ENCODE data around the gene SAPCD2.

- TF ChIP-seq, protein P1, sequence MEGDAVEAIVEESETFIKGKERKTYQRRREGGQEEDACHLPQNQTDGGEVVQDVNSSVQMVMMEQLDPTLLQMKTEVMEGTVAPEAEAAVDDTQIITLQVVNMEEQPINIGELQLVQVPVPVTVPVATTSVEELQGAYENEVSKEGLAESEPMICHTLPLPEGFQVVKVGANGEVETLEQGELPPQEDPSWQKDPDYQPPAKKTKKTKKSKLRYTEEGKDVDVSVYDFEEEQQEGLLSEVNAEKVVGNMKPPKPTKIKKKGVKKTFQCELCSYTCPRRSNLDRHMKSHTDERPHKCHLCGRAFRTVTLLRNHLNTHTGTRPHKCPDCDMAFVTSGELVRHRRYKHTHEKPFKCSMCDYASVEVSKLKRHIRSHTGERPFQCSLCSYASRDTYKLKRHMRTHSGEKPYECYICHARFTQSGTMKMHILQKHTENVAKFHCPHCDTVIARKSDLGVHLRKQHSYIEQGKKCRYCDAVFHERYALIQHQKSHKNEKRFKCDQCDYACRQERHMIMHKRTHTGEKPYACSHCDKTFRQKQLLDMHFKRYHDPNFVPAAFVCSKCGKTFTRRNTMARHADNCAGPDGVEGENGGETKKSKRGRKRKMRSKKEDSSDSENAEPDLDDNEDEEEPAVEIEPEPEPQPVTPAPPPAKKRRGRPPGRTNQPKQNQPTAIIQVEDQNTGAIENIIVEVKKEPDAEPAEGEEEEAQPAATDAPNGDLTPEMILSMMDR (IDR thresholded peaks at IDR 0.05) = no peak
- TF ChIP-seq, protein P2, sequence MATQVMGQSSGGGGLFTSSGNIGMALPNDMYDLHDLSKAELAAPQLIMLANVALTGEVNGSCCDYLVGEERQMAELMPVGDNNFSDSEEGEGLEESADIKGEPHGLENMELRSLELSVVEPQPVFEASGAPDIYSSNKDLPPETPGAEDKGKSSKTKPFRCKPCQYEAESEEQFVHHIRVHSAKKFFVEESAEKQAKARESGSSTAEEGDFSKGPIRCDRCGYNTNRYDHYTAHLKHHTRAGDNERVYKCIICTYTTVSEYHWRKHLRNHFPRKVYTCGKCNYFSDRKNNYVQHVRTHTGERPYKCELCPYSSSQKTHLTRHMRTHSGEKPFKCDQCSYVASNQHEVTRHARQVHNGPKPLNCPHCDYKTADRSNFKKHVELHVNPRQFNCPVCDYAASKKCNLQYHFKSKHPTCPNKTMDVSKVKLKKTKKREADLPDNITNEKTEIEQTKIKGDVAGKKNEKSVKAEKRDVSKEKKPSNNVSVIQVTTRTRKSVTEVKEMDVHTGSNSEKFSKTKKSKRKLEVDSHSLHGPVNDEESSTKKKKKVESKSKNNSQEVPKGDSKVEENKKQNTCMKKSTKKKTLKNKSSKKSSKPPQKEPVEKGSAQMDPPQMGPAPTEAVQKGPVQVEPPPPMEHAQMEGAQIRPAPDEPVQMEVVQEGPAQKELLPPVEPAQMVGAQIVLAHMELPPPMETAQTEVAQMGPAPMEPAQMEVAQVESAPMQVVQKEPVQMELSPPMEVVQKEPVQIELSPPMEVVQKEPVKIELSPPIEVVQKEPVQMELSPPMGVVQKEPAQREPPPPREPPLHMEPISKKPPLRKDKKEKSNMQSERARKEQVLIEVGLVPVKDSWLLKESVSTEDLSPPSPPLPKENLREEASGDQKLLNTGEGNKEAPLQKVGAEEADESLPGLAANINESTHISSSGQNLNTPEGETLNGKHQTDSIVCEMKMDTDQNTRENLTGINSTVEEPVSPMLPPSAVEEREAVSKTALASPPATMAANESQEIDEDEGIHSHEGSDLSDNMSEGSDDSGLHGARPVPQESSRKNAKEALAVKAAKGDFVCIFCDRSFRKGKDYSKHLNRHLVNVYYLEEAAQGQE (IDR thresholded peaks at IDR 0.05; ENCODE audit: insufficient read depth in 1 of 2, low read depth in 2 of 2, low read length in 1 of 2) = no peak
- TF ChIP-seq SIN3A (IDR thresholded peaks at IDR 0.05; ENCODE audit: borderline replicate concordance, insufficient read depth, low read depth, low read length) (no peak), POLR2AphosphoS5 (IDR thresholded peaks at IDR 0.05; ENCODE audit: low read depth, low read length) (no peak)
Observed at GRCh38 chr9:137109250-137110146, 39.1 kb upstream of the SAPCD2 start.
